Nephron (organoid): Measurements from ENCODE around the gene EGFR.

Experiments
- H3K27ac Mint-ChIP-seq, 3 experiments: 2 replicates each; pipeline ENCODE4 v1.8.0; 2020; ENCODE audit warnings: mixed read lengths in 3 of 3, mild to moderate bottlenecking in 2 of 3, moderate library complexity in 1 of 3
- H3K27me3 Mint-ChIP-seq: 2 replicates; pipeline ENCODE4 v1.8.0; 2021; ENCODE audit warnings: low read depth, mild to moderate bottlenecking, moderate library complexity, mixed read lengths
- H3K36me3 Mint-ChIP-seq: 2 replicates; pipeline ENCODE4 v1.8.0; 2020; ENCODE audit warnings: low read depth, mixed read lengths
- H3K4me1 Mint-ChIP-seq: 2 replicates; pipeline ENCODE4 v1.8.0; 2020; ENCODE audit warnings: mixed read lengths
- H3K4me3 Mint-ChIP-seq, 3 experiments: 2 replicates each; pipeline ENCODE4 v1.8.0; 2020; ENCODE audit warnings: mild to moderate bottlenecking in 3 of 3, mixed read lengths in 3 of 3, moderate library complexity in 2 of 3
- H3K9me3 Mint-ChIP-seq: 2 replicates; pipeline ENCODE4 v1.8.0; 2020; ENCODE audit warnings: mixed read lengths
- CTCF ChIP-seq, 3 experiments: fragments of 200-600 bp; sonication (generic); IDR thresholded peaks; one replicate each; pipeline ENCODE4 v1.5.0; 2021; ENCODE audit warnings: antibody characterized with exemption in 3 of 3; ENCODE audit not compliant: unreplicated experiment in 3 of 3

EGFR gene

GRCh38 chr7:55108818-55109217, 90.0 kb downstream of the EGFR start:
- Mint-ChIP-seq H3K4me3 (peak overlapping the region in 1 of 3 experiments; percentile 6), H3K36me3 (no peaks in the 10 kb centered on the region), H3K9me3 (no peaks in the 10 kb centered on the region), H3K4me1 (peaks cover 57% of the 10 kb centered on the region), H3K27ac (peak overlapping the region; percentile 65 to 87 (median 81)), H3K27me3 (peaks cover 5% of the 10 kb centered on the region)
- TF ChIP-seq CTCF (IDR thresholded peaks at IDR 0.05; ENCODE audit: unreplicated experiment in 3 of 3): no peak

- peaks cover 55% of the 10 kb centered on the region for H3K4me1 Mint-ChIP-seq
- H3K4me3 Mint-ChIP-seq: no peak overlapping the region
- H3K36me3 Mint-ChIP-seq: no peaks in the 10 kb centered on the region
- H3K27me3 Mint-ChIP-seq: peaks cover 5% of the 10 kb centered on the region
- H3K27ac Mint-ChIP-seq: peak overlapping the region; percentile 65 to 87 (median 81)
- H3K9me3 Mint-ChIP-seq: no peaks in the 10 kb centered on the region
- no peak for TF ChIP-seq CTCF (IDR thresholded peaks at IDR 0.05; ENCODE audit: unreplicated experiment in 3 of 3)
Measured at GRCh38 chr7:55109404-55110167, 90.8 kb downstream of the EGFR start.

GRCh38 chr7:55110282-55110992, 91.6 kb downstream of the EGFR start:
- Mint-ChIP-seq H3K9me3 (no peaks in the 10 kb centered on the region), H3K36me3 (no peaks in the 10 kb centered on the region), H3K27ac (peak overlapping the region; percentile 65 to 87 (median 81)), H3K4me1 (peaks cover 47% of the 10 kb centered on the region), H3K27me3 (peaks cover 5% of the 10 kb centered on the region), H3K4me3 (peak overlapping the region in 1 of 3 experiments; percentile 64)
- TF ChIP-seq CTCF (IDR thresholded peaks at IDR 0.05; ENCODE audit: unreplicated experiment in 3 of 3): no peak

- peaks cover 5% of the 10 kb centered on the region for H3K27me3 Mint-ChIP-seq
- TF ChIP-seq CTCF (IDR thresholded peaks at IDR 0.05; ENCODE audit: unreplicated experiment in 3 of 3): no peak
Measured at GRCh38 chr7:55110993-55111361, 92.2 kb downstream of the EGFR start.

GRCh38 chr7:55112056-55112455, 93.2 kb downstream of the EGFR start:
- Mint-ChIP-seq H3K27ac (no peak overlapping the region), H3K36me3 (no peaks in the 10 kb centered on the region), H3K4me1 (peaks cover 45% of the 10 kb centered on the region), H3K9me3 (no peaks in the 10 kb centered on the region), H3K4me3 (no peak overlapping the region), H3K27me3 (peaks cover 5% of the 10 kb centered on the region)
- no peak for TF ChIP-seq CTCF (IDR thresholded peaks at IDR 0.05; ENCODE audit: unreplicated experiment in 3 of 3)

More at GRCh38 chr7:55110993-55111361, 92.2 kb downstream of the EGFR start:
- peaks cover 45% of the 10 kb centered on the region for H3K4me1 Mint-ChIP-seq
- H3K27ac Mint-ChIP-seq: peak overlapping the region; percentile 65 to 87 (median 81)
- no peaks in the 10 kb centered on the region for H3K9me3 Mint-ChIP-seq
- no peaks in the 10 kb centered on the region for H3K36me3 Mint-ChIP-seq
- peak overlapping the region in 2 of 3 experiments; percentile 35 to 64 for H3K4me3 Mint-ChIP-seq
